ENCODE data around the gene TNFAIP3. TPM values are rescaled to one million over a fixed set of nuclear protein-coding genes. Genes with fewer than 3 reads are reported as not detected.

The TNFAIP3 gene
- total and polyA plus RNA-seq, 2 of the 8 experiments (the other 6 are each of a cell fraction or from before 2014, with no cell fraction given) = 1.6 to 2.0 TPM

DNA sequence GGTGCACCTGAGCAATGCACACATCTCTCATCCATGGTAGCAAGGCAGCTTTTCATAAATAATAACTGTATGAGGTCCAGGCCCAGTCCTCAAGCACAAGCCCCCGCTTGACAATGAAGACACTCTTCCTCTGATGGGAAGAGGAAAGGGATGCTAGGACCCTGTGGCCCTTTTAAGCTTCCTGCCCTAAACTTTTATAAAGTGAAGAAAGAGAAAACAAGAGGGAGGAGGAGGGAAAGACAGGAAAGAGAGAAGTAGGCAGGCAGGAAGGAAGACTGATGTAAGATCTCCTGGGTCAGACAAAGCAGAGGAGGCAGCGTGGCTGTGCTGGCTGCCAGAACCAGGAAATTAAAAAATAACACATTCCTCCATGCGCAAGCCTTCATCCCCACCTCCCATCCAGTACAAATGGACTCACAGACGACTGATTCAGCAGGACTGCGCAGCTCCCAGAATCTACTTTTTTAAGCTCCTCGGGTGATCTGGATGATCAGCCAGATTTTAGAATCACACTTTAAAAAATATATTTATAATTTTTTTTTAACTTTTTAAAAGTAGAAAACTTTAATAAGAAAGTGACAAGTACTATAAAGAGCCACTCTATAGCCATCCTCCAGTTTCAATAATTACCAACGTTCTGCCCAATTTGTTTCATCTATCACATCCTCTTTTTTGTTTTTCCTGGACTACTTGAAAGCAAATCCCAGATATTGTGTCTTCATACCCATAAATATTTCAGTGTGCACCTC, 16.5 kb downstream of the TNFAIP3 start:
- FAIRE-seq (no peak), DNase-seq (ENCODE audit: low read depth in 1 of 2, low spot score in 2 of 2) (no peak)
- Histone ChIP-seq H3K27ac (ENCODE audit: low read depth, low read length) (no peak overlapping the region), H2BK12ac (ENCODE audit: low read depth, low read length) (no peak overlapping the region), H3K4me3 (ENCODE audit: extremely low read depth in 1 of 4, insufficient read depth in 2 of 4, low read depth in 3 of 4, low read length in 4 of 4) (no peak overlapping the region), H2BK5ac (ENCODE audit: low read depth, low read length) (no peak overlapping the region), H3K79me2 (ENCODE audit: control insufficient read depth in 1 of 2, insufficient read depth in 2 of 2, low read length in 2 of 2) (no peaks in the 10 kb centered on the region), H3K27me3 (replicated peaks in 1 of 4; ENCODE audit: control insufficient read depth in 3 of 4, extremely low read depth in 1 of 4, insufficient read depth in 3 of 4, low read length in 3 of 4) (no peaks in the 10 kb centered on the region), H3K4me1 (replicated peaks in 1 of 4; ENCODE audit: control insufficient read depth in 3 of 4, insufficient read depth in 4 of 4, low read length in 3 of 4) (peaks cover 0 to 11% (median 5%) of the 10 kb centered on the region in 4 experiments; a peak in 4 of 7 replicates), H2AFZ (ENCODE audit: low read length) (no peak overlapping the region), H2AK5ac (ENCODE audit: low read depth, low read length) (peak overlapping the region; percentile 41; the same call in 1 of the 2 replicates), H3K4me2 (ENCODE audit: insufficient read depth in 1 of 2, low read depth in 2 of 2, low read length in 2 of 2) (no peak overlapping the region), H4K20me1 (replicated peaks in 1 of 2; ENCODE audit: control insufficient read depth in 1 of 2, insufficient read depth in 2 of 2, low read length in 2 of 2) (no peaks in the 10 kb centered on the region), H3K4ac (replicated peaks; ENCODE audit: insufficient read length, low read depth, low read length) (no peak overlapping the region), H3K79me1 (ENCODE audit: low read depth, low read length) (no peaks in the 10 kb centered on the region), H2BK120ac (replicated peaks; ENCODE audit: low read depth, low read length) (no peak overlapping the region), H4K8ac (ENCODE audit: extremely low read depth, insufficient read depth, low read length) (0 out of 2 replicates have a peak overlapping the region, but pooled peaks have one; percentile 22), H3K36me3 (ENCODE audit: control insufficient read depth in 2 of 4, insufficient read depth in 4 of 4, low read length in 3 of 4) (peaks cover 0 to 7% (median 6%) of the 10 kb centered on the region in 4 experiments; a peak in 5 of 8 replicates), H4K5ac (ENCODE audit: insufficient read length, low read depth, low read length) (no peak overlapping the region), H3K23ac (ENCODE audit: insufficient read length) (no peak overlapping the region), H2BK20ac (ENCODE audit: low read length) (no peak overlapping the region), H2BK15ac (ENCODE audit: low read length) (no peak overlapping the region), H3K9ac (replicated peaks in 1 of 4; ENCODE audit: extremely low read depth in 1 of 4, low read depth in 3 of 4, low read length in 3 of 4) (no peak overlapping the region), H3K9me3 (ENCODE audit: insufficient read depth in 2 of 2, low read depth in 1 of 2, low read length in 1 of 2) (no peaks in the 10 kb centered on the region), H3K14ac (ENCODE audit: insufficient read length) (no peak overlapping the region), H3K18ac (ENCODE audit: extremely low read depth, low read length) (no peak overlapping the region), H3K23me2 (ENCODE audit: low read depth, low read length) (no peaks in the 10 kb centered on the region), H4K91ac (replicated peaks; ENCODE audit: insufficient read length, low read length) (no peak overlapping the region), H3K56ac (replicated peaks; ENCODE audit: insufficient read length, low read depth, low read length) (no peak overlapping the region)
- WGBS, 2 experiments (ENCODE audit: extremely low coverage in 1 of 2, insufficient coverage in 1 of 2, insufficient read length in 1 of 2, insufficient replicate concordance in 2 of 2, low coverage in 1 of 2, low lambda C conversion rate in 2 of 2, missing lambda C conversion rate in 1 of 2) = 85% methylated on average over 7 of the region's 7 CpGs; no CpG with 5 or more reads in 1 of the 2 experiments
- TF ChIP-seq TCF12 (IDR thresholded peaks at IDR 0.05; ENCODE audit: low read depth, low read length) (no peak), NRF1 (IDR thresholded peaks at IDR 0.05; ENCODE audit: low read depth, low read length) (no peak)
- TF ChIP-seq, protein P1, sequence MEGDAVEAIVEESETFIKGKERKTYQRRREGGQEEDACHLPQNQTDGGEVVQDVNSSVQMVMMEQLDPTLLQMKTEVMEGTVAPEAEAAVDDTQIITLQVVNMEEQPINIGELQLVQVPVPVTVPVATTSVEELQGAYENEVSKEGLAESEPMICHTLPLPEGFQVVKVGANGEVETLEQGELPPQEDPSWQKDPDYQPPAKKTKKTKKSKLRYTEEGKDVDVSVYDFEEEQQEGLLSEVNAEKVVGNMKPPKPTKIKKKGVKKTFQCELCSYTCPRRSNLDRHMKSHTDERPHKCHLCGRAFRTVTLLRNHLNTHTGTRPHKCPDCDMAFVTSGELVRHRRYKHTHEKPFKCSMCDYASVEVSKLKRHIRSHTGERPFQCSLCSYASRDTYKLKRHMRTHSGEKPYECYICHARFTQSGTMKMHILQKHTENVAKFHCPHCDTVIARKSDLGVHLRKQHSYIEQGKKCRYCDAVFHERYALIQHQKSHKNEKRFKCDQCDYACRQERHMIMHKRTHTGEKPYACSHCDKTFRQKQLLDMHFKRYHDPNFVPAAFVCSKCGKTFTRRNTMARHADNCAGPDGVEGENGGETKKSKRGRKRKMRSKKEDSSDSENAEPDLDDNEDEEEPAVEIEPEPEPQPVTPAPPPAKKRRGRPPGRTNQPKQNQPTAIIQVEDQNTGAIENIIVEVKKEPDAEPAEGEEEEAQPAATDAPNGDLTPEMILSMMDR (IDR thresholded peaks at IDR 0.05; ENCODE audit: control extremely low read depth in 1 of 3, insufficient read depth in 1 of 3, low read depth in 1 of 3, low read length in 3 of 3) = no peak
- CTCF ChIA-PET (ENCODE audit: partially characterized antibody) = interaction anchor here (1.0 to 1.2 kb wide), 3 partner anchors 16 to 63 kb away, joined by 3 to 6 read pairs (median 5); partner anchors contain the start of gene TNFAIP3
- POLR2A ChIA-PET (ENCODE audit: partially characterized antibody) = no interaction called here
